Upper lobe of right lung (tissue), 1 donor: ENCODE results near the gene OR2T5. TPM values are rescaled to one million over a fixed set of nuclear protein-coding genes. Genes with fewer than 3 reads are reported as not detected.
"Not testable (repeated sequence)": the region's sequence is repeated elsewhere in the genome, so short reads cannot be mapped to it uniquely, and the experiment has no call there.

Experiments used
- ATAC-seq: fragments of 200-7000 bp; cut with Tn5 transposase; one replicate; pipeline ENCODE4 v1.9.1; 2020; ENCODE audit warnings: mild to moderate bottlenecking, moderate library complexity
- DNase-seq: peaks from one replicate; pipeline ENCODE4 v3.0.0-alpha.2; 2020
- H3K27ac ChIP-seq: fragments of 200-600 bp; one replicate; pipeline ENCODE4 v1.8.0; 2022
- H3K27me3 ChIP-seq: fragments of 200-600 bp; one replicate; pipeline ENCODE4 v1.8.0; 2022; ENCODE audit warnings: mild to moderate bottlenecking
- H3K36me3 ChIP-seq: fragments of 200-600 bp; one replicate; pipeline ENCODE4 v1.8.0; 2022
- H3K4me1 ChIP-seq: fragments of 200-600 bp; one replicate; pipeline ENCODE4 v1.8.0; 2022
- H3K4me3 ChIP-seq: fragments of 200-600 bp; one replicate; pipeline ENCODE4 v1.8.0; 2022; ENCODE audit warnings: mild to moderate bottlenecking
- H3K9me3 ChIP-seq: fragments of 200-600 bp; one replicate; pipeline ENCODE4 v1.8.0; 2022
- intact Hi-C: fragments of 100-400 bp; cut with DNase I; formaldehyde crosslinking; loops from one replicate; pipeline ENCODE4 v1.11.0; 2022
- long read RNA-seq: library from polyadenylated mRNA; unstranded; transcript quantifications from one replicate; pipeline ENCODE4 v2.0.0, GENCODE V29; 2021
- total RNA-seq: library from RNA; stranded (reverse); fragmentation: NEBNext Ultra II Directional; extraction: Animal tissue kit (Norgen Biotek cat#: 25700); gene quantifications from one replicate; pipeline ENCODE4 v1.2.1, GENCODE V29; 2021
- donor health status: DM: no; HTN: yes; CAD: no; lungs with severe emphysema.

OR2T5 gene, protein sequence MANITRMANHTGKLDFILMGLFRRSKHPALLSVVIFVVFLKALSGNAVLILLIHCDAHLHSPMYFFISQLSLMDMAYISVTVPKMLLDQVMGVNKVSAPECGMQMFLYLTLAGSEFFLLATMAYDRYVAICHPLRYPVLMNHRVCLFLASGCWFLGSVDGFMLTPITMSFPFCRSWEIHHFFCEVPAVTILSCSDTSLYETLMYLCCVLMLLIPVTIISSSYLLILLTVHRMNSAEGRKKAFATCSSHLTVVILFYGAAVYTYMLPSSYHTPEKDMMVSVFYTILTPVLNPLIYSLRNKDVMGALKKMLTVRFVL
- not detected for total RNA-seq
- long read RNA-seq: 0 reads

DNA sequence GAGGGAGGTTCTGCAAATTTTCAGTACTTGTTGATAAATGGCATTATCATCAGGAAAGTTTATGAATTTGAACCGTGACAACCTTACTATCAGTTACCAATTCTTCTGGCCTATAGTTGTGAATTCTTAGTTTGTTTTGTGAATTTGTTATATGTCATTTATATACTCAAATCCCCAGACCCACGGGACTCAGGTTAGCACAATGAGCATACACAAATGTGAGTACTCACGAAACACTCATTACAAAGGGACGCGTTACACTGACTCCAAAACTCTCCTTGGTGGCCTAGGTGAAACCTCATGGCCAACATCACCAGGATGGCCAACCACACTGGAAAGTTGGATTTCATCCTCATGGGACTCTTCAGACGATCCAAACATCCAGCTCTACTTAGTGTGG is at the start of gene OR2T5:
OR2T5 (plus strand) TSS at position 301 of the 400 bp plus-strand sequence; CDS start at position 301, 0 bp downstream.
- intact Hi-C loops, H3K36me3 ChIP-seq, ATAC-seq: not testable (repeated sequence)

DNA sequence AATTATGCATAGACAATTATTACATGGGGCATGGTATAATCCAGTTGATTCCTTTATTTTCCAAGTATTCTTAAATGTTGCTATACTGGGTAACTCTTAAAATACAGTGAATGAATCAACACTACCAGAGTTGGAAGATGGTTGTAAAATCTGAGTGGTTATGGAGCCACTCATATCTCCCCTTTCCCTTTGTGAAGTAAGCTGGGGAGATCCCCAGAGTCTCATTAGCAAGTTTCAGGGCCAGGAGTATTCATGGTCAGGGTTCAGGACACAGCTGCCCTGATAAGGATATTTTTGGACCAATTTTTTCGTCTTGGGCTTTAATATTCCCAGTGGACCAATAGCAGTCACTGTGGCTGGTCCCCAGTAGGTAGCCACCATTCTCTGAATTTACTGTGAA is 49.7 kb upstream of the OR2T5 start:
- intact Hi-C loops: loop anchor here (10.0 kb wide), 1 partner anchor 216 kb away; the partner anchor contains the start of gene OR2T27
- not testable (repeated sequence) for H3K36me3 ChIP-seq, ATAC-seq, H3K27me3 ChIP-seq, H3K4me3 ChIP-seq, DNase-seq, H3K9me3 ChIP-seq, H3K4me1 ChIP-seq, H3K27ac ChIP-seq

More for the DNA sequence above, at the start of gene OR2T5:
- H3K4me3 ChIP-seq, H3K9me3 ChIP-seq, DNase-seq, H3K27ac ChIP-seq, H3K27me3 ChIP-seq, H3K4me1 ChIP-seq: not testable (repeated sequence)

DNA sequence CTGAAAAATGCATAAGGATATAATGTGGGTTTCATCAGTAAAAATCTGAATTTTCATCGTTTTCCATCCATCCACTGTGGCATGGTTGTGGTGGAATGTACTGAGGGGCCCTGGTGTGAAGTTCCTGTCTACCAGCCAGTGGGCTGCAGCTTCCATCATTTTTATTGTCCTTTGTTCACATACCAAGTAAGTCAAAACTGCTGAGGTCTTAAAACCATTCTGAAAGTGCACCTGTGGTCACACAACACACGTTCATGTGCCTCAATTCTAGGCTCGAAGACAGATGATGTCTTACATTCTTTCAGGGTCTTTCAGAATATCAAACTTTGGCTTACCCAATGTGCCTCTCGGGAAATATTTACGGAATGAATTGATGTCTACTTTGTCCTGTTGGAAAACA is 49.1 kb upstream of the OR2T5 start:
- intact Hi-C loops: loop anchor here (10.0 kb wide), 1 partner anchor 216 kb away; the partner anchor contains the start of gene OR2T27

DNA sequence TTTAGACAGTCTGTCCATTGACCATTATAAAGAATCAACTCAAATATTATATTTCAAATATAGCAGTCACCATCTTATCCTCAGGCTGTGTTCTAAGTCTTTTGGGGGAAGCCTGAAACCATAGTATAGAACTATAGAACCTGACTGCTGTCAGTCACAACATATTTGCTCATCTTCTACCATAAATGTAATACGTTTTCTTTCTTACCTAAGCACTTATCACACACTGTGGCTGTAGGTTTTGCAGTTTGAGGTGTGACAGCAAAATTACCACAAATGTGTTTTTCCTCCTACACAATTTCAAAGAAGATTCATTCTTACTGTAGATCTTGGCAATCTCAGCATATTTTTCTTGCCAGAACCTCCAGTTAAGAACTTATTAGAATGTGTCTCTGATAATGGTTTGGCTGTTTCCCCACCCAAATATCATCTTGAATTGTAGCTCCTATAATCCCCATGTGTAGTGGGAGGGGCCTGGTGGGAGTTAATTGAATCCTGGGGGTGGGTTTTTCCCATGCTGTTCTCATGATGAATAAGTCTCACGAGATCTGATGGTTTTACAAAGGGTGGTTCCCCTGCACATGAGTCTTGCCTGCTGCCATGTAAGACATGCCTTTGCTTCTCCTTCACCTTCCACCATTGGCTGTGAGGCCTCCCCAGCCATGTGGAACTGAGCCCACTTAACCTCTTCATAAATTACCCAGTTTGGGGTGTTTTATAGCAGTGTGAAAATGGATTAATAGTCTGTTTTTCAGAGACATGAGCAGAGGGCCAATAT is 45.7 kb upstream of the OR2T5 start:
- intact Hi-C loops, H3K27me3 ChIP-seq, H3K9me3 ChIP-seq, DNase-seq, H3K4me1 ChIP-seq, H3K36me3 ChIP-seq, H3K27ac ChIP-seq, ATAC-seq, H3K4me3 ChIP-seq: not testable (repeated sequence)

More for the DNA sequence above, 49.1 kb upstream of the OR2T5 start:
- not testable (repeated sequence) for DNase-seq, H3K4me1 ChIP-seq, H3K36me3 ChIP-seq, H3K4me3 ChIP-seq, H3K27me3 ChIP-seq, H3K9me3 ChIP-seq, H3K27ac ChIP-seq, ATAC-seq

DNA sequence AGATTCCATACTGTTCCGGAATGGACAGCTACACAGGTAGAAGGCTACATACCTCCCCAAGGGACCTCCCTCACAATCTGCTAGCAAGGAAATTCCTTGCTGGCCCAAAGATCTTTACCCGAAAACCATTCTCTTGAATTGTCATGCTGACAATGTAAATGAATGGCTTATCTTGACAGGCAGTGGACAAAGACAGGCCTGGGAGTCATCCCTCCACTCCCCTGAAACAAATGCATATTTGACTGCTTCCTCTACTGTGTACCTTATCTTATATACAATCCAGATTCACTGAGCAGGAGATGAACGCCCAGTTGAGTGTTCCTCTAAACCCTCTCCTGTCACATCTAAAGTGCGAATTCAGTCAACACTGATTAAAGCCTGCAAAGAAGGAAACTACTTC is 43.8 kb upstream of the OR2T5 start:
- ATAC-seq, H3K36me3 ChIP-seq, H3K27ac ChIP-seq, H3K27me3 ChIP-seq, H3K4me3 ChIP-seq, H3K9me3 ChIP-seq, H3K4me1 ChIP-seq, DNase-seq, intact Hi-C loops: not testable (repeated sequence)

DNA sequence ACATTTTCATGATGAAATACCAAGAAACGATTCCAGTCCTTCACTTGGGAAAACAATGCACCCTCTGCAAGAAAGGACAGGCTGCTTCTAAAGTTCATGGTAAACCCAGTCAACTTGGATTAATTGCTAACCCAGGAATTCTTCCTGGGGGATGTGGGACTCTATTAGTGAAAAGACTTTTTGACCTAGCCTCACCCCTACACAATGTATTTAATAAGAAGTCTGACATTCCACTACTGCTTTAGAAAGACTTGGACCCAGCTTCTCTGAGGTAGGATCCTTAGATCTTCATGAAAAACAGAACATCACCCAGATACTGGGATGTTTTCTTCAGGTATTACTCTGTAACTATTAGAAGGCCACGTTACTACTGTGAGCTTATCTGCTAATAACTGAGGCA is 43.0 kb upstream of the OR2T5 start, which contains the start of gene OR2T2:
OR2T2 (plus strand) TSS at position 239 of the 400 bp plus-strand sequence. CDS start 7,161 bp downstream, outside the sequence.
- H3K9me3 ChIP-seq, H3K36me3 ChIP-seq, ATAC-seq, intact Hi-C loops, H3K4me1 ChIP-seq, H3K4me3 ChIP-seq, H3K27me3 ChIP-seq, H3K27ac ChIP-seq, DNase-seq: not testable (repeated sequence)

DNA sequence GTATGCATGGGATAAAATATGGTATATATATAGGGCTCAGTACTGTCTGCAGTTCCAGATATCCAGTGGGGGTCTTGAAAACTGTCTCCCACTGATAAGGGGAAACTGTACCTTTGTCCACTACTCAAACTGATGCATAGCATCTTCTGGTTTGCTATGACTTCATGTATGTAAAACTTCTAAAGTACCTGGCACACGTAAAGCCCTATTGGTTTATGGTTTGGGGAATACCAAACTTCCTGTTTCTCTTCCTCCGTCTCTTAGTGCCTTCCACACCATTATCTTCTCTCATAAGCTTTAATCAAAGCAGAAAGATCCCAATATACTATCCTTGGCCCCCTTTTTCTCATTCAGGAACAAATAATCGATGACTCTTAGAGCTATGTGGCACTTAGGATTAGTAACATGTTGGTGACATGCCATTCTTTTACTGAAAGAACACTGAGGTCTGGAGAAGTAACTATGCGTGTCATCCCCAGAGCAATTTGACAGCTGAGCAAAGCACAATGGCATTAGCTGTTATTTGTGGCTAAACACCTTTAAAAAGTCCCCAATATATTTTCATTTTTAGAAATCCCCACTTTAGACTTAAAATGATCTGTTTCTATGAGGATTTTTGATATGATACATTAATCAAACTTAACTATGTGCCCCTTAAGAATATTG is 39.8 kb upstream of the OR2T5 start:
- H3K36me3 ChIP-seq, ATAC-seq, intact Hi-C loops, H3K27me3 ChIP-seq, H3K4me1 ChIP-seq, H3K27ac ChIP-seq, DNase-seq, H3K4me3 ChIP-seq, H3K9me3 ChIP-seq: not testable (repeated sequence)

DNA sequence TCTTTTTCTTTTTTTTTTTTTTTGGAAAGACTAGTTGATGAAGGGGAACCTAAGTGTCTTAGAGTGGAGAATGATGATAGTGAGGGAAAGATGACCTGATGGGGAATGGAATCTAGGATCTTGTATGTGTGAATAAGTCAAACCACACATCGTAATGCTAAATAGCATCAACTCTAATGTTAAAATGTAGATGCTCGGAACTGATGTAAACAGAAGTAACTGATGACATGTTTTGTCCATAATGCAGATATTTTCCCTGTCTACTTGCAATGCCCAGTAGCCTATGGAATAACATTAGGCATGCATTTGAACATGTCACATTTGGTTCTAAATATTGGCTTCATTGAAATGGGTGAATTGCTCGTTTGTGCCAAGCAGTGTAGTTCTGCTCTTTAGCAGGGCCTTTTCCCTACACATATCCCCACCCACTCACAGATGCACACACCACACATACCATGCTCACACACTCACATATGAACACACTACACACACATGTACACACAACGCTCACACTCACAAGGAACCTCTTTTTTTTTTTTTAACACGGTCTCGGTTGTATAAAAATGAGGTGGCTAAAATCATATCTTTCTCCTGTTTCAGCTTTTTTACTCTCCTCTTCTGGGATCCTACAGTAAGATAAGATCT is 38.4 kb upstream of the OR2T5 start:
- H3K4me1 ChIP-seq, DNase-seq, H3K36me3 ChIP-seq, H3K9me3 ChIP-seq, H3K27me3 ChIP-seq, ATAC-seq, intact Hi-C loops, H3K27ac ChIP-seq, H3K4me3 ChIP-seq: not testable (repeated sequence)

DNA sequence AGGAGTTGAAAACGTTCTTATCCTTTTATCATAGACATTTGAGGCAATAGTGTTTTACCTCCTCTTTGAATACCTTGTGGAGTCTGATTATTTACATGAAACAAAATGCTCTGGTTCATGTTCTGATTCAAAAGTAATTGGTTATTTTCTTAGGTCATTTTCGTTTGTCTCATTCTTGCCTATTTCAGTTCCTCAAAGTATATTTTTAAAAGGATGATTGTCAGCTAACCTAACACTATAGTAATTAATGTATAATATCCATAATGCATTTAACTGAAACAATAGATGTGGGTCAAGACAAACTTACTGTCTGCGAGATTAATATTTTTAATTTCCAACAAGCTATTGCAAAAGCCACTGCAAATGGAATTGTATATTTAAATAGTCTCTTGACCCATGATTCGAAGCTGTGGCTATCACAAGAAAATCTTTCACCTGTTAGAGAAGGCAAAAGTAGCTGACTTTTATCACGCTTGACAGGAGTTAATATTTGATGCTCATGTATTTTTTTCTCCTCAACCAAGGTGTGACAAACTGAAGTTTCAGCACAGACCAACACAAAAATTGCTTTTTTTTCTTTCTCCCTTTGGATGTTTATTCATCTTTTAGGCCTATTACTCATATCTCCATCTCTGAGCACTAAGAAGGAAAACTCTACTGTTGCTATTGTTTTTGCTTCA is 37.8 kb upstream of the OR2T5 start:
- ATAC-seq, H3K36me3 ChIP-seq, H3K4me1 ChIP-seq, H3K9me3 ChIP-seq, H3K27me3 ChIP-seq, H3K4me3 ChIP-seq, intact Hi-C loops, DNase-seq, H3K27ac ChIP-seq: not testable (repeated sequence)

DNA sequence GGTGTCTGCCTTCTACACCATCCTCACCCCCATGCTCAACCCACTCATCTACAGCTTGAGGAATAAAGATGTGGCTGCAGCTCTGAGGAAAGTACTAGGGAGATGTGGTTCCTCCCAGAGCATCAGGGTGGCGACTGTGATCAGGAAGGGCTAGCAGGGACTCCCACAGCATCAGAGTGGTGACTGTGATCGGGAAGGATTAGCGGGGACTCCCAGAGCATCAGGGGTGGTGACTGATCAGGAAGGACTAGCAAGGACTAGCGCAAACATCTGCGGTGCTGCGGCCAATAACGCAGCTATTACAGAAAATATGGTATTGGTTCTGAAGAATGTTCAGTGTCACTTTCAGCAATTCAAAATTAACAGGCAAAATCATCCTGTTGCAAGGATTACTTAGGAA is 34.8 kb upstream of the OR2T5 start:
- H3K27ac ChIP-seq, intact Hi-C loops: not testable (repeated sequence)
- peak; percentile 10 for ATAC-seq

DNA sequence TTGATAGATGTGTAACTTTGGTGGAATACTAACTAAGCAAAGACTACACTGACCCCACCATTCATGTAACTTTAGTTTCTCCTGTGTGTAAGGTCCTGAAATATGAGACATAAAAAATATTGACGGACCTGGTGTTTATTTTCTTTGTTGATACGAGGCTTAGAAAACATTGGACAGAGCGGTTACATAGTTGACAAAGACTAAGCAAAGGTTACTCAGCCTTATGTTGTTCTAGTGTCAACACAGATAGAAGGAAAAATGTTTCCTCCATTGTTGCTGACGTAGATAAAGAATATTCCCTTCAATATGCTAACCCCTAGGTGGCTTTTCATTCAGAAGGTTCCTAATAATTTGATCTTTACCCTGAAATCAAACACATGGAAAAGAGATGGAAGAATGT is 33.3 kb upstream of the OR2T5 start:
- ATAC-seq, H3K27me3 ChIP-seq, intact Hi-C loops, DNase-seq, H3K4me3 ChIP-seq, H3K27ac ChIP-seq, H3K36me3 ChIP-seq, H3K4me1 ChIP-seq, H3K9me3 ChIP-seq: not testable (repeated sequence)

More for the DNA sequence above, 34.8 kb upstream of the OR2T5 start:
- not testable (repeated sequence) for H3K4me3 ChIP-seq, H3K4me1 ChIP-seq, DNase-seq, H3K9me3 ChIP-seq, H3K36me3 ChIP-seq, H3K27me3 ChIP-seq

DNA sequence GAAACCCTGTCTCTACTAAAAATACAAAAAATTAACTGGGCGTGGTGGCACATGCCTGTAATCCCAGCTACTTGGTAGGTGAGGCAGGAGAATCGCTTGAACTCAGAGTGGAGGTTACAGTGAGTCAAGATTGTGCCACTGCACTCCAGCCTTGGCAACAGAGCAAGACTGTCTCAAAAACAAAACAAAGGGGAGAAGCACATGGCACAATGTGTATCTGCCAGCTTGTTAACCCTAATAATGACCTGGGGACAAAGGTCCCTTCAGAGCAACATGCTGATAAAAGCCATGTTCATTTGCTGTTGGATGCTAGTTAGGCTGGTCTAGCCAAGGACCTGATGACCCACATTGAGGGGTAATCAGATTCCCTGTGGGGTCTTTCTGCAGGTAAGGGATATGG is 31.8 kb upstream of the OR2T5 start:
- H3K9me3 ChIP-seq, H3K27ac ChIP-seq, H3K4me1 ChIP-seq, H3K36me3 ChIP-seq, DNase-seq, H3K4me3 ChIP-seq, H3K27me3 ChIP-seq, ATAC-seq, intact Hi-C loops: not testable (repeated sequence)

DNA sequence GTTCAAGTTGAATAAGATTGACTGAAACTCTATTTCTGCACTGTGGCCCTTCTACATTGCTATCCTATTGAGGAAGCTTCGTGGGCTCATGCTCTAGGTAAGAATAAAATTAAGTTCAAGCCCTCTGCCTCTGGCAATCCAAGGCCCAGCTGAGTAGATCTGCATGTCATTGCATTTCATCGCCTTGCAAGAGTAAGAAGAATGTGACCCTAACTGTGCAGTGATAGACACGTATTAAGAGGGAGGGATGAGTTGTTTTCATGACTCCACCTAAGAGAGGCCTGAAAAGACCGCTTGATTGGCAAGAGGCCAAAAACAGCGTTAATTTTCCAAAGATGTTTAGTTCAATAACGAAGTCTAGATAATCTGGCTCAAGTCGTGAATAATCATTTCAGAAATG is 29.3 kb upstream of the OR2T5 start:
- ATAC-seq, DNase-seq, H3K9me3 ChIP-seq, H3K27me3 ChIP-seq, H3K4me3 ChIP-seq, H3K27ac ChIP-seq, H3K4me1 ChIP-seq, intact Hi-C loops, H3K36me3 ChIP-seq: not testable (repeated sequence)
